Measurements from ENCODE around the gene MYRFL. TPM values are rescaled to one million over a fixed set of nuclear protein-coding genes. Genes with fewer than 3 reads are reported as not detected.

MYRFL gene
- total and polyA plus RNA-seq, 2 experiments from 2014 or later, result 2.3 to 2.7 TPM

DNA sequence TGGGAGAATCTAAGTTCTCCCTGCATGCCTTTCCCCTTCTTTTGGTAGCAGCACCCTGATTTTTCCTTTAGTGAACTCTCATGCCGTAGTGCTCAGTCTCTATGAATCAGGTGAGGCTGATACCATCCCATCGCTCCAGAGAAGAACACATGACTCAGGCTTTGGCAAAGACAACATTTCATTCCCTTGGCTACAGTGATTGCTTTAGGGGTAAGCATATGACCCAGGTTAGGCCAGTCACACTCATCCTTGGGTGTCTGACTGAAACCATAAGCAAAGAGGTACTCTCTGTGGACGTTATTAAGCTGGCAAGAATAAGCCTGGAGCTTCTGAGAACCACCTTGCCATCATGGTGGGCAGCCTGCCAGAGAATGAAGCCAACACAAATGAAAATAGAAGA lies 141.8 kb downstream of the MYRFL start:
- Histone ChIP-seq H3K4me3 (no peak overlapping the region), H4K20me1 (ENCODE audit: insufficient read depth, poor library complexity, severe bottlenecking) (no peaks in the 10 kb centered on the region), H3K36me3 (replicated peaks; ENCODE audit: insufficient read depth, low read depth) (no peaks in the 10 kb centered on the region), H2AFZ (no peak overlapping the region), H3K9me3 (ENCODE audit: low read depth) (no peaks in the 10 kb centered on the region), H3K27me3 (no peaks in the 10 kb centered on the region), H3K79me2 (no peaks in the 10 kb centered on the region), H3K9me2 (replicated peaks; ENCODE audit: insufficient read depth) (no peaks in the 10 kb centered on the region), H3K4me2 (no peak overlapping the region), H3K4me1 (ENCODE audit: insufficient read depth) (no peaks in the 10 kb centered on the region), H3K27ac (no peak overlapping the region)
- TF ChIP-seq CTCF (IDR thresholded peaks at IDR 0.05; ENCODE audit: poor library complexity) (no peak), EZH2 (IDR thresholded peaks at IDR 0.05; ENCODE audit: borderline replicate concordance) (no peak), EZH2phosphoT487 (IDR thresholded peaks at IDR 0.05; ENCODE audit: low read depth, severe bottlenecking, unreplicated experiment) (no peak)
- 85% methylated on average over 3 of the region's 3 CpGs for WGBS (ENCODE audit: low lambda C conversion rate, missing lambda C conversion rate)
- DNase-seq (ENCODE audit: low spot score), result no peak

- Histone ChIP-seq H2AFZ (no peak overlapping the region), H3K9me2 (replicated peaks; ENCODE audit: insufficient read depth) (no peaks in the 10 kb centered on the region), H3K27me3 (no peaks in the 10 kb centered on the region), H3K4me3 (no peak overlapping the region), H3K27ac (no peak overlapping the region), H3K4me2 (no peak overlapping the region), H3K79me2 (no peaks in the 10 kb centered on the region), H3K4me1 (ENCODE audit: insufficient read depth) (no peaks in the 10 kb centered on the region), H3K36me3 (replicated peaks; ENCODE audit: insufficient read depth, low read depth) (no peaks in the 10 kb centered on the region), H4K20me1 (ENCODE audit: insufficient read depth, poor library complexity, severe bottlenecking) (no peaks in the 10 kb centered on the region), H3K9me3 (ENCODE audit: low read depth) (no peaks in the 10 kb centered on the region)
- TF ChIP-seq EZH2 (IDR thresholded peaks at IDR 0.05; ENCODE audit: borderline replicate concordance), result no peak
- no peak for TF ChIP-seq CTCF (IDR thresholded peaks at IDR 0.05; ENCODE audit: poor library complexity)
- no peak for TF ChIP-seq EZH2phosphoT487 (IDR thresholded peaks at IDR 0.05; ENCODE audit: low read depth, severe bottlenecking, unreplicated experiment)
- no peak for DNase-seq (ENCODE audit: low spot score)
- WGBS (ENCODE audit: low lambda C conversion rate, missing lambda C conversion rate), result 92% methylated on average over 3 of the region's 3 CpGs
Observed at GRCh38 chr12:69969011-69969410, 144.0 kb downstream of the MYRFL start.

DNA sequence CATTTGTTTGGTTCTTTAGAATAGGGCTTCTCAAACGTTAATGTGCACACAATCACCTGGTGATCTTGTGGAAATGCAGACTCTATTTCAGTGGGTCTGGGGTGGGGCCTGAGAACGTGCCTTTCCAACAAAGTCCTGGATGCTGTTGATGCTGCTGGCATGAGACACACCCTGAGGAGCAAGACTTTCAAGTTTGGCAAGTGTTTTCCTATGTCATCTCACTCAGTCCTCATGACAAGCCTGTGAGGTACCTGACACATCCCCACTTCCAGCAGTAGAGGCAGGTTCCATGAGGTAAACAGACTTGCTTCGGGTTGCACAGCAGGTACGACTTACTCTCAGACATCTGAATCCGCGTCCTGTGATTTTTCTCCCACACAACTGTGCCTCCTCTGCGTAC lies 147.1 kb downstream of the MYRFL start:
- H3K79me2 ChIP-seq, result no peaks in the 10 kb centered on the region
- no peak overlapping the region for H3K4me2 ChIP-seq
- no peak overlapping the region for H3K4me3 ChIP-seq
- no peak for TF ChIP-seq CTCF (IDR thresholded peaks at IDR 0.05; ENCODE audit: poor library complexity)
- no peak for TF ChIP-seq EZH2phosphoT487 (IDR thresholded peaks at IDR 0.05; ENCODE audit: low read depth, severe bottlenecking, unreplicated experiment)
- no peak for TF ChIP-seq EZH2 (IDR thresholded peaks at IDR 0.05; ENCODE audit: borderline replicate concordance)
- H4K20me1 ChIP-seq (ENCODE audit: insufficient read depth, poor library complexity, severe bottlenecking), result no peaks in the 10 kb centered on the region
- H3K27me3 ChIP-seq, result no peaks in the 10 kb centered on the region
- no peak overlapping the region for H3K27ac ChIP-seq
- no peak for DNase-seq (ENCODE audit: low spot score)
- H3K9me3 ChIP-seq (ENCODE audit: low read depth), result no peaks in the 10 kb centered on the region
- H3K36me3 ChIP-seq (replicated peaks; ENCODE audit: insufficient read depth, low read depth), result no peaks in the 10 kb centered on the region
- no peaks in the 10 kb centered on the region for H3K4me1 ChIP-seq (ENCODE audit: insufficient read depth)
- WGBS (ENCODE audit: low lambda C conversion rate, missing lambda C conversion rate), result 79% methylated on average over 7 of the region's 7 CpGs
- no peak overlapping the region for H2AFZ ChIP-seq
- H3K9me2 ChIP-seq (replicated peaks; ENCODE audit: insufficient read depth), result no peaks in the 10 kb centered on the region

- TF ChIP-seq CTCF (IDR thresholded peaks at IDR 0.05; ENCODE audit: poor library complexity), result no peak
- TF ChIP-seq EZH2phosphoT487 (IDR thresholded peaks at IDR 0.05; ENCODE audit: low read depth, severe bottlenecking, unreplicated experiment), result no peak
- no peak for TF ChIP-seq EZH2 (IDR thresholded peaks at IDR 0.05; ENCODE audit: borderline replicate concordance)
- no peak overlapping the region for H2AFZ ChIP-seq
- DNase-seq (ENCODE audit: low spot score), result no peak
Observed at GRCh38 chr12:69978020-69978419, 153.0 kb downstream of the MYRFL start.

More at GRCh38 chr12:69978020-69978419, 153.0 kb downstream of the MYRFL start:
- Histone ChIP-seq H3K9me2 (replicated peaks; ENCODE audit: insufficient read depth) (no peaks in the 10 kb centered on the region), H3K4me3 (no peak overlapping the region), H3K79me2 (no peaks in the 10 kb centered on the region), H3K9me3 (ENCODE audit: low read depth) (no peaks in the 10 kb centered on the region), H3K4me2 (no peak overlapping the region), H3K27ac (peak overlapping the region; percentile 4), H4K20me1 (ENCODE audit: insufficient read depth, poor library complexity, severe bottlenecking) (no peaks in the 10 kb centered on the region), H3K4me1 (ENCODE audit: insufficient read depth) (peaks cover 15% of the 10 kb centered on the region), H3K27me3 (no peaks in the 10 kb centered on the region), H3K36me3 (replicated peaks; ENCODE audit: insufficient read depth, low read depth) (no peaks in the 10 kb centered on the region)
- WGBS (ENCODE audit: low lambda C conversion rate, missing lambda C conversion rate), result 43% methylated on average over 6 of the region's 6 CpGs

Measured in hepatocyte (in vitro differentiated cells).